GM23338 (cell line): ENCODE data around the gene PPFIBP2. TPM values are rescaled to one million over a fixed set of nuclear protein-coding genes. Genes with fewer than 3 reads are reported as not detected.

Source experiments
- ATAC-seq: fragments of 200-7000 bp; cut with Tn5 transposase; 3 replicates; pipeline ENCODE4 v1.9.1; 2020
- DNase-seq: peaks from one replicate; pipeline ENCODE4 v3.0.0-alpha.2; 2015; ENCODE audit warnings: low spot score
- H2AFZ ChIP-seq: fragments of 200-600 bp; sonication (generic); 2 replicates; pipeline ENCODE4 v1.8.0; 2016; ENCODE audit warnings: antibody characterized with exemption, mild to moderate bottlenecking, moderate library complexity
- H3F3A ChIP-seq: fragments of 200-600 bp; sonication (generic); replicated peaks from 2 replicates; pipeline ENCODE4 v1.8.0; 2017; ENCODE audit warnings: antibody characterized with exemption, mixed run types, low read depth
- H3K27ac ChIP-seq: fragments of 200-600 bp; sonication (generic); 2 replicates; pipeline ENCODE4 v1.6.1; 2016; ENCODE audit warnings: low read depth
- H3K27me3 ChIP-seq: fragments of 200-600 bp; sonication (generic); 2 replicates; pipeline ENCODE4 v1.8.0; 2016; ENCODE audit warnings: mild to moderate bottlenecking, mixed run types, moderate library complexity; ENCODE audit not compliant: insufficient read depth
- H3K36me3 ChIP-seq: fragments of 200-600 bp; sonication (generic); 2 replicates; pipeline ENCODE4 v1.8.0; 2016; ENCODE audit warnings: mild to moderate bottlenecking; ENCODE audit not compliant: insufficient read depth
- H3K4me1 ChIP-seq: fragments of 200-600 bp; sonication (generic); 2 replicates; pipeline ENCODE4 v1.8.0; 2016; ENCODE audit warnings: mild to moderate bottlenecking, moderate library complexity; ENCODE audit not compliant: insufficient read depth
- H3K4me2 ChIP-seq: fragments of 200-600 bp; sonication (generic); 2 replicates; pipeline ENCODE4 v1.7.1; 2017; ENCODE audit warnings: mixed run types
- H3K4me3 ChIP-seq: fragments of 200-600 bp; sonication (generic); 2 replicates; pipeline ENCODE4 v1.6.1; 2016; ENCODE audit warnings: mixed run types
- H3K79me2 ChIP-seq: fragments of 200-600 bp; sonication (generic); replicated peaks from 2 replicates; pipeline ENCODE4 v1.8.0; 2017; ENCODE audit warnings: mild to moderate bottlenecking; ENCODE audit not compliant: insufficient read depth
- H3K9me2 ChIP-seq: fragments of 200-600 bp; sonication (generic); 2 replicates; pipeline ENCODE4 v1.8.0; 2017; ENCODE audit not compliant: insufficient read depth
- H4K20me1 ChIP-seq: fragments of 200-600 bp; sonication (generic); replicated peaks from 2 replicates; pipeline ENCODE4 v1.8.0; 2017; ENCODE audit warnings: mild to moderate bottlenecking; ENCODE audit not compliant: insufficient read depth
- H3K27ac Mint-ChIP-seq: 2 replicates; pipeline ENCODE4 v1.8.0; 2020; ENCODE audit warnings: inconsistent platforms, mild to moderate bottlenecking, moderate library complexity, mixed read lengths
- H3K27me3 Mint-ChIP-seq: 3 replicates; pipeline ENCODE4 v1.8.0; 2022; ENCODE audit warnings: low read depth, mild to moderate bottlenecking, moderate library complexity, mixed read lengths, inconsistent platforms; ENCODE audit not compliant: insufficient read depth, poor library complexity
- H3K36me3 Mint-ChIP-seq: 3 replicates; pipeline ENCODE4 v1.8.0; 2021; ENCODE audit warnings: low read depth, mild to moderate bottlenecking, inconsistent platforms, moderate library complexity, mixed read lengths
- H3K4me1 Mint-ChIP-seq: 3 replicates; pipeline ENCODE4 v1.8.0; 2020; ENCODE audit warnings: mild to moderate bottlenecking, inconsistent platforms, mixed read lengths
- H3K4me3 Mint-ChIP-seq: 3 replicates; pipeline ENCODE4 v1.8.0; 2021; ENCODE audit warnings: moderate library complexity, mild to moderate bottlenecking, inconsistent platforms, mixed read lengths
- H3K9me3 Mint-ChIP-seq: 3 replicates; pipeline ENCODE4 v1.8.0; 2020; ENCODE audit warnings: moderate library complexity, mild to moderate bottlenecking, inconsistent platforms, mixed read lengths
- CREB1 ChIP-seq: fragments of 250-450 bp; sonication (Bioruptor Pico); IDR thresholded peaks from 2 replicates; pipeline ENCODE4 v1.5.0; 2020; ENCODE audit warnings: low read depth, mild to moderate bottlenecking, moderate library complexity
- CTCF ChIP-seq, 2 experiments: fragments of 200-600 bp in 1 of 2; sonication (generic) in 1 of 2; conservative IDR thresholded peaks; 2 replicates each; pipeline versions ENCODE4 v1.5.1 to v1.6.1; 2016 to 2017; ENCODE audit warnings: antibody characterized with exemption in 2 of 2, low read depth in 2 of 2, mild to moderate bottlenecking in 2 of 2, moderate library complexity in 1 of 2
- EZH2phosphoT487 ChIP-seq: fragments of 200-600 bp; sonication (generic); IDR thresholded peaks from one replicate; pipeline ENCODE4 v1.8.1; 2018; ENCODE audit warnings: antibody characterized with exemption; ENCODE audit not compliant: unreplicated experiment
- JUNB ChIP-seq: IDR thresholded peaks from one replicate; pipeline ENCODE4 v1.6.1; 2016; ENCODE audit warnings: antibody characterized with exemption; ENCODE audit not compliant: unreplicated experiment
- NANOG ChIP-seq: IDR thresholded peaks from 2 replicates; pipeline ENCODE4 v1.6.1; 2016; ENCODE audit warnings: antibody characterized with exemption, borderline replicate concordance
- POLR2AphosphoS5 ChIP-seq: IDR thresholded peaks from 2 replicates; pipeline ENCODE4 v1.6.1; 2016; ENCODE audit warnings: antibody characterized with exemption, low read depth
- REST ChIP-seq: IDR thresholded peaks from one replicate; pipeline ENCODE4 v1.6.1; 2018; ENCODE audit warnings: antibody characterized with exemption; ENCODE audit not compliant: unreplicated experiment
- STAT1 ChIP-seq: IDR thresholded peaks from one replicate; pipeline ENCODE4 v1.6.1; 2016; ENCODE audit warnings: antibody characterized with exemption; ENCODE audit not compliant: unreplicated experiment
- ZNF114 ChIP-seq: fragments of 250-450 bp; sonication (Bioruptor Pico); IDR thresholded peaks from 2 replicates; pipeline ENCODE4 v1.5.0; 2020; ENCODE audit warnings: mild to moderate bottlenecking, moderate library complexity
- polyA plus RNA-seq: library from polyadenylated mRNA; unstranded; fragments of >200 nt; fragmentation: Nextera tagmentation; extraction: Ambion mirVana; gene quantifications from 2 replicates; pipeline ENCODE4 v1.2.1, GENCODE V29; 2016
- total RNA-seq: library from RNA; depleted of rRNA; stranded (reverse); fragments of >200 nt; shearing (Covaris generic); gene quantifications from 2 replicates; pipeline ENCODE4 v1.2.3, GENCODE V29; 2014

Gene PPFIBP2
- total and polyA plus RNA-seq, 2 experiments from 2014 or later: 7.1 to 14.8 TPM

DNA sequence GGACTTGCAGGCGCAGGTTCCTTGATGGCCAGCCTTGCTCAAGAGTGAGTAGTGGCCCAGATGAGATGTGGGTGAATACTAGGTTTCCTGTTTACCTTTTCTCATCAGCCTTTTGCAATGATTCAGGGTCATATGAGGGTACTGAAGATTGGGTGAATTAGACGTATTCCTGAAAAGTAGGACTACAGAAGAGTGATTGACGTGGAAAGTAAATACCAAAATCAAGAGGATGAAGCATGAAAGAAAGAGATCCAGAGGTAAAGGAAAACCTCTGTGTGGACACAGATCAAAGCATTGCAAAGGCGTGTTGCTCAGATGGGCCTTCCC is 99.6 kb downstream of the PPFIBP2 start:
- TF ChIP-seq CREB1 (CRISPR knock-in tag) (no peak), EZH2phosphoT487 (no peak), REST (no peak), POLR2AphosphoS5 (no peak), NANOG (no peak)
- H3K79me2 ChIP-seq: no peaks in the 10 kb centered on the region
- no peak for ATAC-seq
- no peak overlapping the region for H3K4me2 ChIP-seq
- Mint-ChIP-seq H3K4me1 (peaks cover 20% of the 10 kb centered on the region), H3K27ac (no peak overlapping the region), H3K4me3 (no peak overlapping the region), H3K9me3 (no peaks in the 10 kb centered on the region), H3K27me3 (peaks cover 4% of the 10 kb centered on the region), H3K36me3 (no peaks in the 10 kb centered on the region; the same call in 2 of the 3 replicates)
- H3K4me3 ChIP-seq: no peak overlapping the region
- H2AFZ ChIP-seq: no peak overlapping the region
- H3F3A ChIP-seq: no peaks in the 10 kb centered on the region
- no peak overlapping the region for H3K27ac ChIP-seq
- H3K27me3 ChIP-seq: no peaks in the 10 kb centered on the region
- no peak for DNase-seq
- H4K20me1 ChIP-seq: no peaks in the 10 kb centered on the region
- peaks cover 18% of the 10 kb centered on the region for H3K4me1 ChIP-seq
- H3K9me2 ChIP-seq: peaks cover 7% of the 10 kb centered on the region; the same call in 1 of the 2 replicates
- no peaks in the 10 kb centered on the region for H3K36me3 ChIP-seq

DNA sequence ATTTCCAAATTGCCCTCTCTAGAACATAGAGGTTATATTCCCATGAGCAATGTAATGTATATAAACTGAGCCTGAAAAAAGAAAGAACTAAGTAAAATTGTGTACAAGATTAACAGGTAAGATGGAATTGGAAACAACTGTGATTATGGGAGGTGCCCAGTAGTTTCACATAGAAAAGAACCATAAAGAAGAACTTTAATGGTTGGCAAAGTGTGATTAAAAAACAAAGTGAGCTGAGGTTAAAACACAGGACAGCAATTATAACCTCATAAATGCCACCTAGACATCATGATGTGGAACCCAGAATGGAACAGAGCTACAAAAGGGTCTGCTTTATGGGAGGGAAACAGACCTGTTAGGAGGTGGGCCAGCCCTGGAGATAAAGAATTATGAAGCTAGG is 100.9 kb downstream of the PPFIBP2 start:
- no peaks in the 10 kb centered on the region; the same call in 2 of the 3 replicates for H3K36me3 Mint-ChIP-seq
- no peaks in the 10 kb centered on the region for H3F3A ChIP-seq
- no peaks in the 10 kb centered on the region for H3K27me3 ChIP-seq
- H3K4me1 Mint-ChIP-seq: peaks cover 20% of the 10 kb centered on the region
- H3K4me3 ChIP-seq: no peak overlapping the region
- H3K27ac Mint-ChIP-seq: no peak overlapping the region
- no peak for DNase-seq
- ATAC-seq: no peak
- peaks cover 4% of the 10 kb centered on the region for H3K27me3 Mint-ChIP-seq
- peaks cover 7% of the 10 kb centered on the region; the same call in 1 of the 2 replicates for H3K9me2 ChIP-seq
- H3K79me2 ChIP-seq: no peaks in the 10 kb centered on the region
- no peaks in the 10 kb centered on the region for H3K9me3 Mint-ChIP-seq
- H3K4me3 Mint-ChIP-seq: no peak overlapping the region
- H2AFZ ChIP-seq: no peak overlapping the region
- no peak overlapping the region for H3K4me2 ChIP-seq
- H3K27ac ChIP-seq: no peak overlapping the region
- no peaks in the 10 kb centered on the region for H4K20me1 ChIP-seq
- peaks cover 18% of the 10 kb centered on the region for H3K4me1 ChIP-seq
- no peaks in the 10 kb centered on the region for H3K36me3 ChIP-seq
- TF ChIP-seq CTCF (conservative IDR thresholded peaks at IDR 0.05; ENCODE audit: low read depth in 2 of 2): no peak
- no peak for TF ChIP-seq POLR2AphosphoS5
- no peak for TF ChIP-seq ZNF114 (CRISPR knock-in tag)
- TF ChIP-seq REST: no peak
- TF ChIP-seq STAT1: no peak
- no peak for TF ChIP-seq CREB1 (CRISPR knock-in tag)
- TF ChIP-seq JUNB: no peak
